CD4-positive, alpha-beta T cell treated with Interferon gamma for 1 hour (primary cell): Measurements from ENCODE around the gene HEBP1.
A peak's percentile ranks its signal among the peaks of the same experiment; 100 is the strongest.

Experiments used
- DNase-seq: peaks from one replicate; pipeline ENCODE4 v3.0.0-alpha.2; 2020

Gene HEBP1

DNA sequence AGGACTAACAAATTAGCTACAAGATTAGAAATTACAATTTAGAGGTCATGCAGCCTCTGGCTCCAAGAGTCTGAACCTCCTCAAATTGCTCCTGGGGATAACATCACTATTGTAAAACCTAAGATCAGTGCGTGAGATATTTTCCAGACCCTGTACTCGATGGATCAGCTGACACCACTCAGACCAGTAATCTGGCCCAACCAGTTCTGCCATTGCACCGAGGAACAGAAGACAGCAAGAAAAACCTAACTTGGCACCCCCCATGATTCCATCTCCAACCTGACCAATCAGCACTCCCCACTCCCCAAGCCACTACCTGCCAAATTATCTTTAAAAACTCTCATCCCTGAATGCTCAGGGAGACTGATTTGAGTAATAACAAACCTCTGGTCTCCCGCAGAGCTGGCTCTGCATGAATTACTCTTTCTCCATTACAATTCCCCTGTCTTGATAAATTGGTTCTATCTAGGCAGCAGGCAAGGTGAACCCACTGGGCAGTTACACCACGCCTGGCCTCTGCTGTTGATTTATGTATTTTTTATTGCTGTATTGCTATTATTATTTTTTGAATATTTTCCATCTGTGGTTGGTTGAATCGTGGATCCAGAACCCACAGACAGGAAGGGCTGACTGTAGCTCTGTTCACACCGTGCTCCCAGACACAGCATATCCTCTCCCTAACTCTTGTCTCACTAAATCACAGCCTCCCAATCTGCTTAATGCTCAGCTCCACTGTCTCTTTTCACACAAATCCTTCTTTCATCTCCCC is 9.2 kb downstream of the HEBP1 start:
- DNase-seq = no peak

DNA sequence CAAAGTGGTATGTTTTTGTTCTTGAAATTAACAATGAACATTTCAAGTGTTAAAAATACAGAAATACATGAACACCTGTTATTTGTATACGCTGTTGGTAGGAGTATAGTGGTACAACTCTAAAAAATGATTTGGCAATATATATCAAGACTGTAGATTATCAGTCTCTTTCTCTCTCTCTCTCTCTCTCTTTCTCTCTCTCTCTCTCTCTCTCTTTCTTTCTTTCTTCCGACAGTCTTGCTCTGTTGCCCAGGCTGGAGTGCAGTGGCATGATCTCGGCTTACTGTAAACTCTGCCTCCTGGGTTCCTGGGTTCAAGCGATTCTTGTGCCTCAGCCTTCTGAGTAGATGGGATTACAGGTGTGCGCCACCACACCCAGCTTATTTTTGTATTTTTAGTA is 12.6 kb downstream of the HEBP1 start:
- no peak for DNase-seq

DNA sequence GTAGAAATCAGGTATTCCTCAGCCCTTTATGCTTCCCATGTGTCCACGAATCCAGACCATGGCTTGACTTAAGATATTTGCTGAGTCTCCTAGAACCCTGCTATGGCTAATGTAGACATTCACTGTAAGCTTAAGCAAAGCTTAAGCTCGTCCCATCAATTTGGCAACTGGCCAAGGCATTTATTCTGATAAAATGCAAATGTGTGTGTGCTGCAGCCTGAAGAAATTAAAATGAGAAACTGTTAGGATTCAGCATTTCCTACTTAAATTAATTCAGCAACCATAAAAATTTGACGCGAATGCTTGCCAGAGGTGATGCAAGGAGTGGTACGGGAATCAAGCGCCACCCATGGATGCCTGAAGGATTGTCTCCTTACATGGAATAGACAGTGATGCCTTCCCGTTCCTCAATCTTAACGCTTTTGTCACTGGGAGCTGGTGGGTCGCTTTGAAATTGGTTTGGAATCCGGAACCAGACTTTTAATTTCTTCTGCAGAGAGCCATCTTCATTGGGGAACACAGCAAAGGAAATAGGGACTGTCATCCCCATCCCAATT is 13.2 kb downstream of the HEBP1 start:
- no peak for DNase-seq

DNA sequence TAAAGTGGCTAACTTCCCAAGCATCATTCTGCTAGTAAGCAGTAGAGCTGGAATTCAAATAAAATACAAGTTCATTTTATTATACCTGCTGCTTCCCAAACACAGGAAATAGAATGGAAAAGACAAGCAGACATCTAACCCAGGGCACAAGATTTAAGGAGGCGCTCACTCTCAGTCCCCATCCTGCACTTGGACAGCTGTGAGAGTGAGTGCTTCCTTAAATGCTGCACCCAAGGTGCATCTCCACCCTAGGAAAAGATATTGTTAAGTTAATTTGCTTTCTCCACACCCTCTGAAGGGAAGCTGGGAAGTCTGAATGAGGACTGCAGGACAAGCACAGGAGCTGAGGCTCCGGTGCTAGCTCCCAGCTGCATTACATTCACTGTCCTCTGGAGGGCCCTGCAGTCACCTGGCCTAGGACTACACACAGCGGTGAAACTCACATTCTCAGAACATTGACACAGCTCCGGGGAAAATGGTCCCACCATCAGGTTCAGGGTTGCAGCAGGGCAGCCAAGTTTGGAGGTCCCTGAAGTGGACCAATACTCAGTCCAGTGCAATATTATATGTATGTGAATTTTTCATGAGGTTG is 14.2 kb downstream of the HEBP1 start:
- DNase-seq = peak; percentile 10

DNA sequence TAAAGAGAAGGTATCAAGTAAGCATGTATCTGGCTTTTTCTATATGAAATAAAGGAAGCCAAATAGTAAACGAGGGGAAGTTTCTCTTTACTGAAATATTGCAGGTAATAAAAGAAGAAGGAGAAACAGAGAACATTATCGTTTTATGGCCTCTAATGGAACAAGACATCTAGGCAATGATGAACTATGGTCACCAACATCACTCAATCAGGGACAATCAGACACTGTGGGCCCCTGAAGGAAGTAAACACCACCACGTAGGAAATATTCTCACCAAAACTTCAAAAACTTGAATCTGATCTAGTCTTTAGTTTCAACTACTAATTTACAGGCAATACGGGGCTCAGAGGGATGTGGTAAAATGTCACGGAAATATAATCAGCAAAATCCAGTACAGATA is 15.9 kb downstream of the HEBP1 start:
- no peak for DNase-seq

DNA sequence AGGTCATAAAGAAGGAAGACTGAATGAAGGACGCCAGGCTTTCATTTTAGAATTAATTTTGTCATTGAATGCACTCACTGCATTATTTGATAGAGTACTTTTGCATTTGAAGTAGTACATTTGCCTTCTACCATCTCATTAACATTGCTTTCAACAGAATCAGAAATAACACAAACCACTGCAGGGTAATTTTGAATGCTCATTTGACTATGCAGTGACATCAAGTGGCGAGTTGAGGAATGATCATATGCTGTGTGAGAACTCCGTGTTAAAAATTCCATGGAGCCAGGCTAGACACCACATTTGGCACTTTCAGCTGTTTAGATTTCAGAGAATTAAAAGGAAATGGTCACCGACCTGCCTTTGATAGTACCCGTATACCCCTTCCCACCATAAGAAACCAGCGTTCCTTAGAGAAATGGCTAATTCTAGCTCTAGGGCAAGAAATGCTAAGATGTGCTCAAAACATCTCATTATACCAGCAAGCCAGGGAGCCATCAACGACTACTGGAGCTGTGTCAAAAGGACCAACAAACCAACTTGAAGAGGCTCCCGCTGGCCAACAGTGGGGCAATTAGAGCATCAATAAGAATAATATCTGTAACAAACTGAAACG is 16.5 kb downstream of the HEBP1 start:
- DNase-seq = no peak

DNA sequence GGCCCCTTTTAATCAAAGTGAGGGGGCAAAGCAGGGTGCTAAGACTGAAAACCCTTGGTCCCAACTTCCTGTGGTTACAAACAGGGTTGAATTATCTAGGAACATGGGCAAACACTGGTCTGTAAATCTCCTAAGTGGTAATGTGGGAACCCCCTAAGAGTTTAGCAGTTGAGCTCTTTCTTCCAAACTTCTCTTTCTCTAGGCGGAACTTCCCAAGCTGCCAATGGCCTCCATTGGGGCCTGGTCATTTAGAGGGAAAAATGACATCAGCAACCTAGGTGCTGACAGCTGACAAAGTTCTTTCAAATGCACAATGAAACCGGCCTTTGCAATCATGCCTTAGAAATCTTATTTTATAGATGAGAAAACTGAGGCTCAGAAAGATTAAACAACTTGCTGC is 17.7 kb downstream of the HEBP1 start:
- DNase-seq = no peak

DNA sequence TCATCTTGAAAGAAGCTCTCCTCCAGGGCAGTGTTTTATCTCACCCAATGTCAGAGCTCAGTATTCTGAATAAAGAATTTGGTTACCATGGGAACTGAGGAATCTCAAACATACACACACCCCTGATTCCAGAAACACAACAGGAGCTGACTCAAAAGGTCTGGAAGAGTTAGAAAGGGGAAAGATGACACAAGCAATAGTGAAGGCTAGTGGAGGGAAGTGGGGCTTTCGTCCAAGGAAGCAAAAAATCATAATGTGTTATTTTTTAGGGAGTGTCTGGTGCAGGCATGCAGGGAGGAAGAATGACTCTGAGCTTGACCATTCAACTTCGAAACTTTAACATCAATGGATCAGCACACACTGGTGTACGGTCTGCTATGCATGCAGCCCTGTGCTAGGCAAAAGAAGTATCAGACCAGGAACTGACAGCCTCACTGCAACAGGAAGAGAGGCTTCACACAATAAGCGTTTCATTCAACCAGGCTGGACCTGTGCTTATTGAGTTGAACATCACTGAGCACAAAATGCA is 20.3 kb downstream of the HEBP1 start:
- no peak for DNase-seq

DNA sequence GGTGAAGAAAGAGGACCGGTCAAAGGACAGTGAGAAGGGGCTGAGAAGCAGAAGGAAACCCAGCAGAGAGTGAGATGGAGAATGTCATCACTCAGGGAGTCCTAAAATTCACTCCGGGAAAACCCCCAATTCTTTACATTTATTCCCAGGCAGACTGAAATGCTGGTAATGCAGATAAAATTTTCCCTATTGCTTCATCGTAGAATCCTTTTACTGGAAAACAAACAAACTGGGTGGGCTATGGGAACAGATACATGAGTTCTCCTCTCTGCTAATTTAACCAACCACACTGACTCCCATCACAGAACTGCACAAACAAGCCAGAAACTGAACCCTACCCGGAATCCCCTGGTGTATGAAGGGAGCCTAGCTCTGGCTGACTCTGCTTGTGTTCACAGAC is 20.9 kb downstream of the HEBP1 start:
- DNase-seq = no peak

DNA sequence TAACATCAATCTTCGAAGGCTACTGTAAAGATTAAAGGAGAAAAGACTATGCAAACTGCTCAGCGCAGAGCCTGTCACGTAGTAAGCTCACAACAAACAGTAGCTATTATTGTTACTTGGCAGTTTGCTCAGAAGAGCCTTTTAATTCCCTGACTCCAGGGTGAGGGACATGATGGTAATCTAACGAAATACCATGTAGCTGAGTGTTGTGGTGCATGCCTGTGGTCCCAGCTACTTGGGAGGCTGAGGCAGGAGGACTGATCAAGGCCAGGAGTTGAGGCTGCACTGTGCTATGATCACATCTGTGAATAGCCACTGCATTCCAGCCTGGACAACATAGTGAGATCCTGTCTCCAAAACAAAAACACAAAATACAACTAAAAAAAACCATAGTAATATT is 22.8 kb downstream of the HEBP1 start:
- DNase-seq = no peak

DNA sequence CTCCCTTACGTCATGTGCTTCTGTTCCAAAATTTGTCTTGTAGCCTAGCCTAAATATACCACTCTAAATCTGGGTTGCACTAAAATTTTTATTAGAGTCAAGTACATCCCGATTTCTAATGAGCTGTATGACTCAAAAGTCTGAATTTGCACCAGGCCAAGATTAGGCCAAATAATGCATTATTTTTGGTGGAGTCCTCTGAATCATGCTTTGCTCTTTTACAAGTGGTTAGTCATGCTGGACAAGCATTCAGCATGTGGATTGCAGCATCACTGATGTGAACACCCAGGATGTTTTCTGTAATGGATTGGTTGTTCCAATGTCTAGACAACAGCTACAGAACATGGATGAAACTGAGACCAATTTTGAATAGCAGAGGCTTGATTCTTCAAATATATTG is 23.7 kb downstream of the HEBP1 start:
- DNase-seq = no peak

DNA sequence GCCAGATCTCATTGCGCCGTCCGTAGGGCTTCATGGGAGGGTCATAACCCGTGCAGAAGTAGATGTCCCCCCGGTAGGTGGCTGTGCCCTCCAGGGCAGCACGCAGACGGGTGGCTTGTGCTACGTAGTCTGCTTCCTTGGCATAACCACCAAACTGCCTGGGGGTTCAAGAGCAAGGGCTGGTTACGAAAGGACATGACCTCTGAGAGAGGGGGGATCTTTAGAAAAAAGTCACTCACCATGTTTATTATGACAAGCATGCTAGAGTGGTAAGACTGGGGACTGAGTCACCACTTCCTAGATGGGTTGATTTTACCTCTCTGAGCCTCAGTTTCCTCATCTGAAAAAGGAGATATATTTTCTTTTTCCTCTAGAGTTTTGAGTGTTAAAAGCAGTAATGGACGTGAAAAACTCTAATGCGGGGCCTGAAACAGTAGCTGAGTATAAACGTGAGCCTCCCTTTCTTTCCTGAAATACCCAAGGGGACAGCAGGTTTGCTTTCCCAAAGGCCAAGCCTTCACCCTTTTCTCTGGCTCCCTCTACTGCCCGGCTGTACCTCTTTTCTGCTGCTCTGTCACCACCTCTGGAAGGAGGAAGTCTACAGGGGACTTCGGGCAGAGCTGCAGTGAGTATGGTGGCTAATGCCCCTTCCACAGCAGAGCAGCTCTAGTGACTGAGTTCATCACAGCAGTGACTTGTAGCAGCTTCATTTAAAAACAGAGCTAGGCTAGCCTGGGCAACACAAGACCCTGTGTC is 24.6 kb downstream of the HEBP1 start:
- DNase-seq = no peak

DNA sequence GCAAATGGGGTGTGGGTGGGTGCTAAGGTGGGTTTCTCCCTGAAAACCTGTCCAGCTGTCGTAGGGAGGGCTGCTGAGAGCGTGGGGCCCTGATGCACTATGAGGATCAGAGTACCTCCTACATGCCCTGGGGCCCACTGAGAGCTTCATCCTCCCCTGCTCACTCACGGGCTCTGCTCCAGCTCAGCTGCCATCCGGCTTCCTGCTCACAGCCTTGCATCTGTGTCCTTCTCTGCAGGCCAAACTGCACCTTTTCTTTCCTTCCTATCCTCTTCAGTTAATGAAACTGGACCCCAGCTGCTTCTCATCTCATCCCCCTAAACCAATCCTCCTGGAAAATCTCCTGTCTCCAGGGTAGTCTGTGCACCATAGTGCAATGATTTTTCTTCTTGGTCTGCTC is 25.9 kb downstream of the HEBP1 start:
- DNase-seq = no peak

DNA sequence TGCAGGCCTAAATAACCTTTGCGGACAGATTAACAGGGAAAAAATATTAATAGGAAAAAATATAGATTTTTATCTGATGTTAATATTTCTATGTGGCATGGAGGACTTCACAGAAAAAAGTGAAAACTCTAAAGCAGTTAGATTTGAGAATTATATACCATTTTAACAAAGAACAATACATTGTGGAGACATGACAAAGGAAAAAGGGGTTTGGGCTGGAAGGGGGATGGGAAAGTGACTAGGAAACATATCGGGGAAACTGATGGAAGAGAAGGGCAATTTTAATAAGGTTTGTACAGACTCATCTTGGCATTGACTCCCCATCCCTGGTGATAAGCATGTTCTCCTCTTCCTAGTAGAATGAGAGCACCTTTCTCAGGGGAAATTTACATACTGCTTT is 27.0 kb downstream of the HEBP1 start:
- no peak for DNase-seq

DNA sequence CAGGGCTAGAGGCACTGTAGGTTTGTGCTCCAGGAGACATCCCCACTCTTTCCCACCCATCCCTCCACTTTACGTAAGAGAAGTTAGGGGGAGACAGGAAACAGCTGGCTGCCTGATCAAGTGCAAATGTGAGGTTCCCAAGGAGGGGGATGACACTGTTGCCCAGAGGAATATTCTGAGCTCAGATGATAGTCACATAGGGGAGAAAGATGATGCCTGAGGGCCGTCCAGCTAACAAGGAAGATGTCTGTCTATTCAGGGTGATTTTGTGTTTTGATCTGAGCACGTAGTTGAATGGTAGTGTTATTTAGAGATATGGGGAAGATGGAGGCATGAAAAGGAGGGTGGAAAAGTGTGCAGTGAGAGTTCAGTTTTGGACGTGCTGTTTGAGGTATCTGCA is 34.2 kb downstream of the HEBP1 start:
- DNase-seq = no peak

DNA sequence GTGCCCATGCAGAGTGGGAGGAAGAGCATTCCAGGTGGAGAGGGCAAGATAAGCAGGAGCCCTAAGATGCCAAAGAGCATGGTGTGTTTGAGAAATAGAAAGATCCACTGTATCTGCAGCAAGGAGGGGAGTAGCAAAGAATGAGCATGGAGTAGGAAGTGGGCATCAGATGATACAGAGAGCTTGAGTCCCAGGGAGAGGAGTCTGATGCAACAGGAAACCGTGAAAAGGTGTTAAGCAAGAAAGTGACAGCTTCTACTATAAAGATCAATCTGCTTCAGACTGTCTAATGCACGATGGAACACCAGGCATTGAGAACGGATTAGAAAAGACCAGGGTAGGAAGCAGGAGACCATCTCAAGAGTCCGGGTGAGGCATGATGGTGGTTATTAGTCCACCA is 35.8 kb downstream of the HEBP1 start:
- DNase-seq = no peak

DNA sequence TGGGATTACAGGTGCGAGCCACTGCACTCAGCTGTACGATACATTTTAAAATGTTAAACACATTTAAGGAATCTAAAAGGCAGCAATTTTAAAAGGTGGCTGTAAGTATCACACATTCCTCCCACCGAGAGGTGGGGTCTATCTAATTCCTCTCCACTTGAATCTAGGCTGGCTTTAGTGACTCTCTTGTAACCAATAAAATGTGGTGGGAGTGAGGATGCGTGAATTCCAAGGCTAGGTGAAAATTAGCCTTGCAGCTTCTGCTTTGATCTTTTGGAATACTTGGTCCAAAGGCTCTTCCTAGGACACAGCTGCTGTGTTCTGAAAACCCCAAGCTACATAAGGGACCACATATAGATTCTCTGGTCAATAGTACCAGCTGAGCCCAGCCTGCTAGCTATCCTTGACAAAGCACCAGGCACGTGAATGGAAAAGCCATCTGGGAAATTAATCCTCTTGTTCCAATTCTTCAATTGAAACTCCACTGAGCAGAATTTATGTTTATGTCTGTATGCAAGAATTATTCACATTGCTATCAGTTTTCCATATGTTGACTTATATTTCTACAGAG is 39.3 kb downstream of the HEBP1 start:
- DNase-seq = no peak

DNA sequence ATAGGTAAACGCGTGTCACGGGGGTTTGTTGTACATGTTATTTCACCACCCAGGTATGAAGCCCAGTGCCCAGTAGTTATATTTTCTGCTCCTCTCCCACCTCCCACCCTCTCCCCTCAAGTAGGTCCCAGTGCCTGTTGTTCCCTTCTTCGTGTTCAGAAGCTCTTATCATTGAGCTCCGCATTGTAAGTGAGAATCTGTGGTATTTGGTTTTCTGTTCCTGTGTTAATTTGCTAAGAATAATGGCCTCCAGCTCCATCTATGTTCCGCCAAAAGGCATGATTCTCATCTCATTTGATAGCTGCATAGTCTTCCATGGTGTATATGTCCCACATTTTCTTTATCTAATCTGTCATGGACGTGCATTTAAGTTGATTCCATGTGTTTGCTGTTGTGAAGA is 41.2 kb downstream of the HEBP1 start:
- no peak for DNase-seq

DNA sequence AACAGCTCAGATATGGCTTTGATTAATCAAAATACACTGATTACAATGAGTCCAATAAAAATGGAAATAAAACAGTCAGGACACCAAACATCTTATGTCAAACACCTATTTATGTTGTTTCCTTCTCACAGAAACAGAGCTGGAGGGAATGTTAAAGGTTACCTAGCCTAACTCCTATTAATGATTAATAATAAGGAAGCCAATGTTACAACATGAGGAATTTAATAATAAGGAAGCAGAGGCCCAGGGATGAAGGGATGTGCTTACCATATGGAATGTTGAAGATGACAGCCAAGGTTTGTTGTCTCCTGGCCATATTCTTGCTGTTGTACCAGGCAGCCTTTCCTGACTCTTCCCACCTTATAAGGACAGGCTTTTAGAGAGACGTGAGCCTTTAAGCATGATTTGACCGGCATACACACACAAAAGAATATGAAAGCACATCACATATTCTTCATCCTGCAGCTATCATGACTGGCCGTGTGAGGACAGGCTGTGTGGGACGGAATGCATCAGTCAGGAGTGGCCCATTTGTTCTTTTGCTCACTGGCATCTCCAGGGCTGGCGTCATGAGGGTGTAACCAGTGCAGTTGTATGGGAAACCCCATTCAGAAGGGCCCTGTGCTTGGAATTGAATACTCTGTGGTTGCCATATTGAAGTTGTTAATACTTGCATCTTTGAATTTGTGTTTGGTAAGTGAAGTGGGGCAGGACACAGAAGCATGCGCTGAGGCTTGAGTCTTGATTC is 45.0 kb downstream of the HEBP1 start:
- no peak for DNase-seq

DNA sequence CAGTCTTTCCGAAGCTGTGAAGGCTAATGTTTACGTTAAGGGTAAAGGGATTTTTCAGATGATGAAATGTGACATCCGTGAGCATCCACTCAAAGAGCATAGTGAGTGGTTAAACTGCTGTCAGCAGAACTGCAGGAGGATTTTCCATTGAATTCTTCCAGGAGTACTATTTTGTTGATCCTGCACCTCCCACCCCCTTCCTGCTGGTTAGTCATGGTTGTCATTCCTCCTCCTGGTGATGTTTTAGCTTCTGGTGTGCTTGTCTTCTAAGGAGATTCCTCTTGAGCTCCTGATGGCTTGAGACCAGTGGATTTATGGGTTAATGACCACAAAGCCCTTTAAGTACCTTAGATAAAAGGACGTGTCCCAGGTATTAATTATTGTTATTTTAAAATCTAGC is 45.7 kb downstream of the HEBP1 start:
- no peak for DNase-seq

DNA sequence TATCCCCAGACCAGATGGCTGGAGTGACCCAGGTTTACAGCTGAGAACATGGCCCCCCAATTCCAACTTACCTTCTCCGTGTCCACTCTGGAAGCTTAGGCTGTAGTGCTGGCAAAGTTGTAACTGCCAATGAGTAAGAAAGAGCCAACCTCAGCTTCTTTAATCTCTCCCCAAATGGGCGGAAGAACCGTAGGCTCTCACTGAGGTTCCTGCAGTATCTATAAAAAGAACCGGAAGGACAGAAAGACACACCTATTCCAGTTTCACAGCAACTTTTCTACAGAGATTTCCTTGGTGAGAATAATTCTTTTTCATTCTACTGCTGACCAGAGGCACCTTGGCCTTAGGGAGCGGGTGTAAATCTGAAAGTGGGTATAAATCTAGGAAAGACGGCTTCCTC is 48.0 kb downstream of the HEBP1 start, which contains the start of gene GPRC5D:
Gene GPRC5D, minus strand, starts transcription at position 135 of the 400 bp plus-strand sequence. CDS start 1,786 bp downstream, outside the sequence.
- no peak for DNase-seq

DNA sequence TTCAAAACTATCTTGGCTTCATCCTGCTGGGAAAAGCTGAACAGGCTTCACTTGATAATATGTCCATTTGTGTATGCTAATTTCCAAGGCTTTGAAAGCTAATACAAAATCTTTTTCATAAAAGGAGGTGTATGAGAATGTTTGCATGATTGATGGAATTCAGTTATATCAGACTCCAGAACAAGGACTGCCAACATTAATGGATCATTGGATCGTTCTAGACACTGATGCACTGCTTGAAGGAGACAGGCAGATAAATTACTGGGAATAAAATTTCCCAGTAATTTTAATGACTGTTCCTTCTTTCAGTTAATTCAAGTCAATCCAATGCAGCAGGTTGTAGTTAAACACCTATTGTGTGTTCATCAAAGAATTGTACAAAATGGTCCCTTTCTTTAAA is 48.6 kb downstream of the HEBP1 start:
- no peak for DNase-seq
